ENCODE measurements around the gene EML1. TPM values are rescaled to one million over a fixed set of nuclear protein-coding genes. Genes with fewer than 3 reads are reported as not detected.
"Not testable (repeated sequence)": the region's sequence is repeated elsewhere in the genome, so short reads cannot be mapped to it uniquely, and the experiment has no call there.

EML1 gene
- total RNA-seq, 1 donor, result under 0.01 TPM

GRCh38 chr14:99940064-99940463 lies 146.9 kb downstream of the EML1 start:
- Histone ChIP-seq H3K27me3 (ENCODE audit: insufficient read depth, low read length) (no peaks in the 10 kb centered on the region), H3K4me3 (ENCODE audit: low read length) (no peak overlapping the region), H3K4me1 (ENCODE audit: insufficient read depth, low read length) (no peaks in the 10 kb centered on the region), H3K9me3 (ENCODE audit: low read depth, low read length) (no peaks in the 10 kb centered on the region)

DNA sequence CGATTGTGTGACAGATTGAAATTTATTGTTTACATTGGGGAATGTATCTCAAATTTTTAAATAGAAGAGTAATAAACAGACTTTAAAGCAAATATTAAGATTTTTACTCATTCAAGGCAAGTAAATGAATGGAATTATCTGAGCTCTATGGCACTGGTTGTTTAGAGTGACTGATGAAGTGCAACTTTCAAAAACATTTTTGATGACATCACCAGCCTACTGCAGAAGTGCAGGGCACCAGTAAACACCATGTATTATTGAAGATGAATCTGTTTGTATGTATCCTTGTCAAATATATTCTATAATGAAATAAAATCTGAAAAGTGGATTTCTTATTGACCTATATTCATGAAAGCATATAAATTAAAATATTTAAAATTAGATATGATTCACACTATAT lies 148.0 kb downstream of the EML1 start:
- no peaks in the 10 kb centered on the region for H3K9me3 ChIP-seq (ENCODE audit: low read depth, low read length)
- no peaks in the 10 kb centered on the region for H3K4me1 ChIP-seq (ENCODE audit: insufficient read depth, low read length)
- no peaks in the 10 kb centered on the region for H3K27me3 ChIP-seq (ENCODE audit: insufficient read depth, low read length)
- no peak overlapping the region for H3K4me3 ChIP-seq (ENCODE audit: low read length)

- peaks cover 8% of the 10 kb centered on the region for H3K4me1 ChIP-seq (ENCODE audit: insufficient read depth, low read length)
- peaks cover 8% of the 10 kb centered on the region for H3K27me3 ChIP-seq (ENCODE audit: insufficient read depth, low read length)
- no peak overlapping the region for H3K4me3 ChIP-seq (ENCODE audit: low read length)
- H3K9me3 ChIP-seq (ENCODE audit: low read depth, low read length), result no peaks in the 10 kb centered on the region
These were observed 150.4 kb downstream of the EML1 start for GRCh38 chr14:99943620-99944019.

GRCh38 chr14:99944241-99944651 lies 151.0 kb downstream of the EML1 start:
- Histone ChIP-seq H3K4me1 (ENCODE audit: insufficient read depth, low read length) (peaks cover 8% of the 10 kb centered on the region), H3K27me3 (ENCODE audit: insufficient read depth, low read length) (peaks cover 8% of the 10 kb centered on the region), H3K4me3 (ENCODE audit: low read length) (no peak overlapping the region), H3K9me3 (ENCODE audit: low read depth, low read length) (no peaks in the 10 kb centered on the region)

- H3K4me3 ChIP-seq (ENCODE audit: low read length), result no peak overlapping the region
- peaks cover 8% of the 10 kb centered on the region for H3K4me1 ChIP-seq (ENCODE audit: insufficient read depth, low read length)
- no peaks in the 10 kb centered on the region for H3K9me3 ChIP-seq (ENCODE audit: low read depth, low read length)
- H3K27me3 ChIP-seq (ENCODE audit: insufficient read depth, low read length), result peaks cover 8% of the 10 kb centered on the region
These were observed 152.8 kb downstream of the EML1 start for GRCh38 chr14:99945732-99946651.

- peaks cover 8% of the 10 kb centered on the region for H3K4me1 ChIP-seq (ENCODE audit: insufficient read depth, low read length)
- H3K9me3 ChIP-seq (ENCODE audit: low read depth, low read length), result no peaks in the 10 kb centered on the region
- H3K27me3 ChIP-seq (ENCODE audit: insufficient read depth, low read length), result peaks cover 8% of the 10 kb centered on the region
- H3K4me3 ChIP-seq (ENCODE audit: low read length), result no peak overlapping the region
These were observed 153.7 kb downstream of the EML1 start for GRCh38 chr14:99946652-99947489.

GRCh38 chr14:99947695-99948094 lies 154.5 kb downstream of the EML1 start:
- H3K4me3 ChIP-seq (ENCODE audit: low read length), result no peak overlapping the region
- H3K4me1 ChIP-seq (ENCODE audit: insufficient read depth, low read length), result peaks cover 8% of the 10 kb centered on the region
- H3K27me3 ChIP-seq (ENCODE audit: insufficient read depth, low read length), result peaks cover 8% of the 10 kb centered on the region
- no peaks in the 10 kb centered on the region for H3K9me3 ChIP-seq (ENCODE audit: low read depth, low read length)

DNA sequence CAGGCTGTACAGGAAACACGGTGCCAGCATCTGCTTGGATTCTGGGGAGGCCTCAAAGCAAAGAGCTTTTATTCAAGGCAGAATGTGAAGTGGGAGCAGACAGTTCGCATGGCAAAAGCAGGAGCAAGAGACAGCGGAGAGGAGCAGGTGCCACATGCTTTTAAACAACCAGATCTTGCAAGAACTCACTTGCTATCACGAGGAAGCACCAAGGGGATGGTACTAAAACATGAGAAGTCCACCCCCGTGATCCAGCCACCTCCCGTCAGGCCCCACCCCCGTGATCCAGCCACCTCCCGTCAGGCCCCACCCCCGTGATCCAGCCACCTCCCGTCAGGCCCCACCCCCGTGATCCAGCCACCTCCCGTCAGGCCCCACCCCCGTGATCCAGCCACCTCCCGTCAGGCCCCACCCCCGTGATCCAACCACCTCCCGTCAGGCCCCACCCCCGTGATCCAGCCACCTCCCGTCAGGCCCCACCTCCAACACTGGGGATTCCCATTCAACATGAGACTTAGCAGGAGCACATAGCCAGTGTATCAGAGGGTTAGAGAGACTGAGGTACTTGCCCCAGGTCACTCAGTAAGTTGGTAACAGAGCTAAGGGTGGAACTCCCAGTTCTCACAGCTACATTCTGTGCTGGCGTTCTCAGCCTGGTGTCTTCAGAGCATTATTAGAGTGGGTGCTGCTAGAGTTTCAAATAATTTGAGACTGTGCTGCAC lies 156.0 kb downstream of the EML1 start:
- not testable (repeated sequence) for H3K4me3 ChIP-seq (ENCODE audit: low read length); H3K4me1 ChIP-seq (ENCODE audit: insufficient read depth, low read length); H3K27me3 ChIP-seq (ENCODE audit: insufficient read depth, low read length); H3K9me3 ChIP-seq (ENCODE audit: low read depth, low read length)

DNA sequence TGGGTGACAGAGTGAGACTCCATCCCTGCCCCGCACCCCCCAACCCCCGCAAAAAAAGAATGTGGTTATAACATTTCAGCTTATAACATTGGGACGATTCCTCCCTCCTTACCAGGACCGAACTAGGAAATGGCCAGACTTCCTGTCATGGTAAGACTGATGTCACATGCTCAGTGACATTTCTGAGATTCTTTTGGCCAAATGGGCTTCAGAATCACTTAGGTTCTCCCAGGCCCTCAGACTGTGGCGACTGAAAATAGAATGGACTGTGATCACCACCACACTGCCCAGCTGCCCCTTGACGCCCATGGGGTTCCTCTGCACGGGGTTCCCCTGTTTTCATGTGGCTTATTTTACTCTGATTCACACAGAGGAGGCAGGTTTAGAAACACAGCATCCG lies 157.0 kb downstream of the EML1 start:
- Histone ChIP-seq H3K9me3 (ENCODE audit: low read depth, low read length) (no peaks in the 10 kb centered on the region), H3K4me1 (ENCODE audit: insufficient read depth, low read length) (peaks cover 8% of the 10 kb centered on the region), H3K4me3 (ENCODE audit: low read length) (no peak overlapping the region), H3K27me3 (ENCODE audit: insufficient read depth, low read length) (peaks cover 8% of the 10 kb centered on the region)

DNA sequence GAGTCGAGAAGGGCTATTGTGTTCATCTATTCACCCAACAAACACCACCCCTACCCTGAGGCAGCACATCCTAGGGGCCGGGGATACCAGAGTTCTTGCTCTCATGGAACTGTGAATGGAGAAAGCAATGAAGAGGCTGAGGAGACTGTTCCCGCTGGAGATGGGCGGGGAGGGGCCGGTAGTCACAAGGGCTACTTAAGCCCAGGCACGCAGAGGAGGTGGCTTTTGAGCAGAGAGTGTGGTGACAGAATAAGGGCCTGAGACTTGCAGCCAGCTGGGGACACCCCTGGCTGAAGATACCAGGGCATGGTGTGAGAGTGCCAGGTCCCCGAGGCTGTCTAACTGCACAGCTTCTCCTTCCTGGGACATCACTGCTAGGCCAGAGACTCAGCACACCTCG lies 157.9 kb downstream of the EML1 start:
- H3K4me1 ChIP-seq (ENCODE audit: insufficient read depth, low read length), result peaks cover 8% of the 10 kb centered on the region
- H3K4me3 ChIP-seq (ENCODE audit: low read length), result no peak overlapping the region
- H3K9me3 ChIP-seq (ENCODE audit: low read depth, low read length), result no peaks in the 10 kb centered on the region
- peaks cover 8% of the 10 kb centered on the region for H3K27me3 ChIP-seq (ENCODE audit: insufficient read depth, low read length)

- no peak overlapping the region for H3K4me3 ChIP-seq (ENCODE audit: low read length)
- H3K4me1 ChIP-seq (ENCODE audit: insufficient read depth, low read length), result no peaks in the 10 kb centered on the region
- H3K9me3 ChIP-seq (ENCODE audit: low read depth, low read length), result no peaks in the 10 kb centered on the region
- H3K27me3 ChIP-seq (ENCODE audit: insufficient read depth, low read length), result no peaks in the 10 kb centered on the region
These were observed 158.8 kb downstream of the EML1 start for GRCh38 chr14:99952039-99952438.

- H3K4me1 ChIP-seq (ENCODE audit: insufficient read depth, low read length), result no peaks in the 10 kb centered on the region
- H3K9me3 ChIP-seq (ENCODE audit: low read depth, low read length), result no peaks in the 10 kb centered on the region
- no peak overlapping the region for H3K4me3 ChIP-seq (ENCODE audit: low read length)
- no peaks in the 10 kb centered on the region for H3K27me3 ChIP-seq (ENCODE audit: insufficient read depth, low read length)
These were observed 159.2 kb downstream of the EML1 start for GRCh38 chr14:99952453-99952852.

DNA sequence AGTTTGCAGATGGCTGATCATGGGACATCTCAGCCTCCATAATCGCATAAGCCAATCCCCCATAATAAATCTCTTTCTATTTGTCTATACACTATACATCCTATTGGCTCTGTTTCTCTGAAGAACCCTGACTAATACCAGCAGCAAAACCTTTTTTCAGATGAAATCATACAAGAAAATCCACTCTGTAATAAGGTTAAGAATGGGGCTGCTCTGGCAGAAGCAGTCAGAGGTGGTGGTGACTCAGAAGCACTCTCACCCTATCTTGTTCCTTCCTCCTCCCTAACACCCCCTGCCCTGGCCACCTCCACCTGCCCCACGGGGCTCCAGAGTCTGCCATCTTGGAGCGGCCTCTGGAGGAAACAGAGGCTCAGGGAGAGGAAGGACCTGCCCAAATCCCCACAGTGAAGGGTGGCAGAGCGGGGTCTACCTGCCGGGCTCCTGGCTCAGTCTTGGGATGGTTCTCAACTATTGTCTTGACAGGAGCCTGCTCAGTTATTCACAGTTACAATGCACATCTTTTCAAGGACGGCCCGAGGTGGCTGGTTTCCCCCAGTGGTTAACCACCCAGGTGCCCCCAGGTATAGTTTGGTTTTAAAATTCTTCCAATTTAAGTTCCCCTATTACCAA lies 162.7 kb downstream of the EML1 start:
- Histone ChIP-seq H3K27me3 (ENCODE audit: insufficient read depth, low read length) (no peaks in the 10 kb centered on the region), H3K4me3 (ENCODE audit: low read length) (no peak overlapping the region), H3K4me1 (ENCODE audit: insufficient read depth, low read length) (no peaks in the 10 kb centered on the region), H3K9me3 (ENCODE audit: low read depth, low read length) (no peaks in the 10 kb centered on the region)

GRCh38 chr14:99958380-99958779 lies 165.2 kb downstream of the EML1 start:
- Histone ChIP-seq H3K4me1 (ENCODE audit: insufficient read depth, low read length) (no peaks in the 10 kb centered on the region), H3K4me3 (ENCODE audit: low read length) (no peak overlapping the region), H3K9me3 (ENCODE audit: low read depth, low read length) (no peaks in the 10 kb centered on the region), H3K27me3 (ENCODE audit: insufficient read depth, low read length) (no peaks in the 10 kb centered on the region)

Data from mononuclear cell (primary cell).